NCI-H2227 (cell line): ENCODE measurements around the gene WDR59.
"Not testable (repeated sequence)": the region's sequence is repeated elsewhere in the genome, so short reads cannot be mapped to it uniquely, and the experiment has no call there.

Experiments used
- DNase-seq: peaks from one replicate; lab custom pipeline; 2025; ENCODE audit not compliant: unreplicated experiment; lab: John Stamatoyannopoulos, UW

WDR59 gene

DNA sequence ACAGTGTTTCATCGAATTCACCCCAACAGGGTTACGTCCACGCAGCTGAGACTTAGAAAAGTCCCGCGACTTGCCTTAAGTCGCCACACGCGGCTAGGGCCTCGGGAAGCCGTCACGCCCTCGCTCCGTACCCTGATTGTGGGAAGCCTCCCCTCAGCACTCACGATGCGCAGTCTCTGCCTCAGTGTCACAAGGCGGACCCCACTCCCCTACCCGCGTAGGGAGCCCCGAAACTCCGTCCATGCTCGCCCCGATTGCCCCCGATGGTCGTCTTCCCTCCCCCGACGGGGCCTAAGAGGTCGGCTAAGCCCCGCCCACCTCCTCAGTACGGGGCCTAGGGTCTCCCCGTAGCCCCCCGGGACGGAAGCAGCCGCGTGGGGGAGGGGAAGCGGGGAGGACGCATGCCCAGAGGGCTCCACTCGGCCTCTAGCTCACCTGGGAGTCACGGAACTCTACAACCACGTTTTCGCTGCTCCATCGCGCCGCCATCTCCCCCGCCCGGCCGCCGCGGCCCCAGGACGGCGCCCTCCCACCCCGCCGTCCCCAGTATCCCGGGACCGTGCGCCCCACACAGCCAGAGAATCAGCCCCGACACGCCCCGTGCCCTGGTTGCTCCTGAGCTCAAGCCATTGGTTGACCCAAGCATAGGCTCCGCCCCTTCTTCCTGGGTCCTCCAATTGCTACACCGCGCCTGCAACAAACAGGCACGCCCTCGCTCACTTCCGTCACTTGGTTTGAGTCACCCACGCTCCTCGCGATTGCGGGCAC, at the start of gene WDR59:
Gene WDR59 (minus strand): TSS at position 595 of the 768 bp plus-strand sequence. CDS start 106 bp downstream, at position 489.
- peak; percentile 98 for DNase-seq

DNA sequence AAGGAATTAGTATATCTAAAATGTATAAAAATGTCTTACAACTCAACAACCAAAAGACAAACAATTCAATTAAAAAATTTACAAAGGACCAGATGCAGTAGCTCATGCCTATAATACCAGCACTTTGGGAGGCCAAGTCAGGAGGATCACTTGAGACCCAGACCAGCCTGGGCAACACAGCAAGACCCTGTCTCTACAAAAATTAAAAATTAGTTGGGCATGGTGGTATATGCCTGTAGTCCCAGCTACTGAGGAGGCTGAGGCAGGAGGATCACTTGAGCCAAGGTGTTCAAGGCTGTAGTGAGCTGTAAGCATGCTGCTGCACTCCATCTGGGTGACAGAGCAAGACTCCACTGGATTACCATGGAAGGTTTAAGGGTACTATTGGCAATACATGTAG, 47.7 kb upstream of the WDR59 start:
- DNase-seq, result no peak

DNA sequence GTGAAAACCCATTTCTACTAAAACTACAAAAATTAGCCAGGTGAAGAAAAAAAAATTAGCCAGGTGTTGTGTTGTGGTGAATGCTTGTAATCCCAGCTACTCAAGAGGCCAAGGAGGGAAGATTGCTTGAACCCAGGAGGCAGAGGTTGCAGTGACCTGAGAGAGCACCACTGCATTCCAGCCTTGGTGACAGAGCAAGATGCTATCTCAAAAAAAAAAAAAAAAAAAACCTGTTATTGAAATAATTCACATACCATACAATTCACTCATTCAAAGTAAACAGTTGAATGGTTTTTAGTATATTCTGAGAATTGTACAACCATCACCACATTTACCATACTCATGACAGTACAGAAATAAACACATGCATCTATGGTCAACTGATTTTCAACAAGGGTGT, 44.9 kb upstream of the WDR59 start:
- DNase-seq, result no peak

DNA sequence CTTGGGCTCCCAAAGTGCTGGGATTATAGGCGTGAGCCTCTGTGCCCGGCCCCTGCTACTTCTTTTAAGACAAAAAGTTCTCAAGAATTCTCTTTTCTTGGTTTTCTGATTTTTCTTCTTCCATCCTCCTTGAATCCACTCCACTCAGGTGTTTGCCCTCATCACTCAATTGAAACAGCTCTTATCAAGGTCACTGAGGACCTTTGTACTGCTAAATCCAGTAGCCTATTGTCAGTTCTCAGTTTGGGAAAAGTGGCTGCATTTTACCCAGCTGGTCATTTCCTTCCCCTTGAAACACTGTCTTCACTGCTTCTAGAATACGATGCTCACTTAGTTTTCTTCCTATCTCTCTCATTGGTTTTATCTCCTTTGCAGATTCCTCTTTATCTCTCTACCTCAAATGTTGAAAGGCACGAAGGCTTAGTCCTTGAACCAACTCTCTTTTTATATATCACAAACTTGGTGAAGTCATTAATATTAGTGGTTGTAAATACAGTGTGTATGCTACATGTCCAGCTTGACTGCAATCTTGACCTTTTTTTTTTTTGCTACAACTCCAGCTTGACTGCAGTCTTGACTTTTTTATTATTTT, 43.7 kb upstream of the WDR59 start:
- DNase-seq, result no peak

- no peak for DNase-seq
Measured at GRCh38 chr16:75027520-75028300, 42.8 kb upstream of the WDR59 start.

- no peak for DNase-seq
Measured at GRCh38 chr16:75026892-75027391, 42.0 kb upstream of the WDR59 start.

GRCh38 chr16:75026239-75026891, 41.4 kb upstream of the WDR59 start:
- DNase-seq, result not testable (repeated sequence)

GRCh38 chr16:75025761-75026160, 40.8 kb upstream of the WDR59 start:
- DNase-seq, result no peak

DNA sequence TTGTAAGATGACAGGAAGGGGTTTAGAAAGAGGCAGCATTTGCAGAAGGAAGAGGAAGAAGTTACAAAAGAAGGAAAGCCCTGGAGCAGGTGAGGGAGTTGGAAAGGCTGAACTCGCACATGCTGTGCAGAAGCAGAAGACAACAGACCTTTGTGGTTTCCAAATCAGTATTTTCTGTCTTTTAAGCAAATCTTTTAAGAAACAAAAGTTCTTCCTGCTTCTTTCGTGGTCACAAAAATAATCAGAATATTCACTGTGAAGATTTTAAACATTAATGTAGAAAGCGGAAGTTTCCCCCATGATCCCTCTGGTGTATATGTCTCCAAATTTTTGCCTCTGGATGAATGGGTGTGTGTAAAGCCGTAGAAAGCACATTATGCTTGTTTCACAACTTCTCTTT, 39.7 kb upstream of the WDR59 start:
- no peak for DNase-seq

GRCh38 chr16:75024182-75024581, 39.3 kb upstream of the WDR59 start:
- no peak for DNase-seq

- DNase-seq, result no peak
Measured at GRCh38 chr16:75023009-75023408, 38.1 kb upstream of the WDR59 start.

- DNase-seq, result no peak
Measured at GRCh38 chr16:75022567-75022966, 37.6 kb upstream of the WDR59 start.

GRCh38 chr16:75021410-75021809, 36.5 kb upstream of the WDR59 start:
- DNase-seq, result no peak

DNA sequence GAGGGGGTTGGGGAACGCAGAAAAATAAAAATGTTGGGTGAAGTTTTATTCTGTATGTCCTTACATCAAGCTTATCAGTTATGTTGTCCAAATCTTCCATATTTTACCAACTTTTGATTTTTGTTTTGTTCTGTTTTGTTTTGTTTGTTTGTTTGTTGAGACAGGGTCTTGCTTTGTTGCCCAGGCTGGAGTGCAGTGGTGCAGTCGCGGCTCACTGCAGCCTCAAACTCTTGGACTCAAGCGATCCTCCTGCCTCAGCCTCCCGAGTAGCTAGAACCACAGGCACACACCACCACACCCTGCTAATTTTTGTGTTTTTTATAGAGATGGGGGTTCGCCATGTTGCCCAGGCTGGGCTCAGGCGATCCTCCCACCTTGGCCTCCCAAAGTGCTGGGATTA, 34.7 kb upstream of the WDR59 start:
- no peak for DNase-seq

GRCh38 chr16:75019007-75019406, 34.1 kb upstream of the WDR59 start:
- no peak for DNase-seq

- peak; percentile 39 for DNase-seq
Measured at GRCh38 chr16:75017670-75018525, 33.0 kb upstream of the WDR59 start.

DNA sequence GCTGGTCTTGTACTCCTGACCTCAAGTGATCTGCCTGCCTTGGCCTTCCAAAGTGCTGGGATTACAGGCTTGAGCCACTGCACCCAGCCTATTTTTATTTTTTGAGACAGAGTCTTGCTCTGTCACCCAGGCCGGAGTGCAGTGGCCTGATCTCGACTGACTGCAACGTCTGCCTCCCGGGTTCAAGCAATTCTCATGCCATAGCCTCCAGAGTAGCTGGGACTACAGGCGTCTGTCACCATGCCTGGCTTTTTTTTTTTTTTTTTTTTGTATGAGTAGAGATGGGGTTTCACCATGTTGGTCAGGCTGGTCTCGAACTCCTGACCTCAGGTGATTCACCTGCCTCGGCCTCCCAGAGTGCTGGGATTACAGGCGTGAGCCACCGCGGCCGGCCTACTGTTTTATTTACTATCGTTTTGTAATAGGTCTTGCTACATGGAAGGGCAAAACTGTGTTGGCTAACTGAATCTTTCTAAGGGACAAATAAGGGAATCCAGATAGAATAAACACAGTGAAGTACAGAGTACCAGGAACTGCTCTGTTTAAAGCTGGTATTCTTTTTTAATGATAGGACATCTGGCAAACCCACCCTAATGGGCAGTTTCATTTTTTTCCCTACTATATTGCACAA, 31.6 kb upstream of the WDR59 start:
- DNase-seq, result not testable (repeated sequence)

DNA sequence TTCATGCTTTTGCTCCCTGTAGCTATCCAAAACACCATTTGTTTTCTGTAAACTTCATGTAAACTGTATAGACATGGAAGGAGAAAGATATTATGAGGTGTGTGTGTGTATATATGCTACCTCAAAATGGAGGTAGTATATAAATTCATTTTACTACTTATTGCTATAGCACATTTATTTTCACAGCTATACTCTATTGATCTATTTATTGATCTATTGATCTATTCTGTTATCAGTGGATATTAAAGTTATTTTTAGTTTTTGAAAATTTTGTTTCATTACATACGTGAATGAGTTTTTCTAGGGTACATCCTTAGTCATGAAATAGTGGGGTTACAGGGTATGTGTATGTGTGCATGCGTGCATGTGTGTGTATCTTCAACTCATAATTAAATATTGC, 29.4 kb upstream of the WDR59 start:
- no peak for DNase-seq

- not testable (repeated sequence) for DNase-seq
Measured at GRCh38 chr16:75013123-75013522, 28.2 kb upstream of the WDR59 start.
